ENCODE measurements around the gene CACNA1C.
A peak's percentile ranks its signal among the peaks of the same experiment; 100 is the strongest.

The CACNA1C gene

DNA sequence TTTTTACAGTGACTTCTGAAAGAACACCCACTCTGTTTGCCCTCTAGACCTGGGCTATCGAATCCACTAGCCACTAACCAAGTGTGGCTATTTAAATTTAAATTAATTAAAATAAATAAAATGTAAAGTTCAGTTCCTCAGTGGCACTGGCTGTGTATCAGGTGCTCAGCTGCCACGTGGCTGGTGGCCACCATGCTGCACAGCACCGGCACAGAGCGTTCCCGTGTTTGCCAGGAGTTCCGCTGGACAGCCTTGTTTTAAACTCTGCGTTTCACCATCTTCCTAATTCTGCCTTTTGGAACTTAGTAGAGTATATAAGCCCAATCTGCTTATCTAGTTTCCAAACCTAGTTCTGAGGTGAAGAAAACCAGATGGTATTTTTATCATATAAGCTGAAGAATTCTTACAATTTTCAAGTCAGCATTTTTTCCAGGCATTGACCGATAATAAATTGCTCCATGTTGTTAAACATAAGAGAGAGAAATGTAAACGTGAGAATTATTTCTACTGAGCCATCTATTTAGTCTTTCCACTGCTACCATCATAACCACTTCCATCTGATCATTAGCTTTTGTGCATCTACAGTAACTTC, 339.0 kb downstream of the CACNA1C start:
- TF ChIP-seq, protein P1, sequence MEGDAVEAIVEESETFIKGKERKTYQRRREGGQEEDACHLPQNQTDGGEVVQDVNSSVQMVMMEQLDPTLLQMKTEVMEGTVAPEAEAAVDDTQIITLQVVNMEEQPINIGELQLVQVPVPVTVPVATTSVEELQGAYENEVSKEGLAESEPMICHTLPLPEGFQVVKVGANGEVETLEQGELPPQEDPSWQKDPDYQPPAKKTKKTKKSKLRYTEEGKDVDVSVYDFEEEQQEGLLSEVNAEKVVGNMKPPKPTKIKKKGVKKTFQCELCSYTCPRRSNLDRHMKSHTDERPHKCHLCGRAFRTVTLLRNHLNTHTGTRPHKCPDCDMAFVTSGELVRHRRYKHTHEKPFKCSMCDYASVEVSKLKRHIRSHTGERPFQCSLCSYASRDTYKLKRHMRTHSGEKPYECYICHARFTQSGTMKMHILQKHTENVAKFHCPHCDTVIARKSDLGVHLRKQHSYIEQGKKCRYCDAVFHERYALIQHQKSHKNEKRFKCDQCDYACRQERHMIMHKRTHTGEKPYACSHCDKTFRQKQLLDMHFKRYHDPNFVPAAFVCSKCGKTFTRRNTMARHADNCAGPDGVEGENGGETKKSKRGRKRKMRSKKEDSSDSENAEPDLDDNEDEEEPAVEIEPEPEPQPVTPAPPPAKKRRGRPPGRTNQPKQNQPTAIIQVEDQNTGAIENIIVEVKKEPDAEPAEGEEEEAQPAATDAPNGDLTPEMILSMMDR (conservative IDR thresholded peaks at IDR 0.05; ENCODE audit: low read depth, low read length): no peak
- DNase-seq (ENCODE audit: low read depth): no peak
- H3K4me3 ChIP-seq (ENCODE audit: low read depth, low read length): no peak overlapping the region

DNA sequence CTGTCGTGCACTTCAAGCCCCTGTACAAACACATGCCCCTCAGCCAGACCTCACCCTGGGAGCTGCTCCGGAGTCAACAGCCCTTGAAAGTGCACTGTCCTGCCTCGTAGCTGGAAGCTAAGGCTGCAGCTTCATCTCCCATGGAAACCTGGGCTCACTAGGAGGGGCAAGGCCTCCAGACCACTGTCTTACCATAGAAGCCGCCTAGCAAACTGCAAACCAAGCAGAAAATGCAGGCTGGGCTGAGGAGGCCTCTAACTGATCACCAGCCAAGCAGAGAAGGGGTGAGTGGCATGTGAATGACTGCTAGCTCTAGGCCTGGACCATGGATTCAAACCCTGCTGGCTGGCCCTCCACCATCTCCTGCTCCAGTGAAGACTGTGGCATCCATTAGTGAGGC, 340.2 kb downstream of the CACNA1C start:
- TF ChIP-seq, protein P1 (conservative IDR thresholded peaks at IDR 0.05; ENCODE audit: low read depth, low read length): no peak
- H3K4me3 ChIP-seq (ENCODE audit: low read depth, low read length): no peak overlapping the region
- DNase-seq (ENCODE audit: low read depth): no peak

DNA sequence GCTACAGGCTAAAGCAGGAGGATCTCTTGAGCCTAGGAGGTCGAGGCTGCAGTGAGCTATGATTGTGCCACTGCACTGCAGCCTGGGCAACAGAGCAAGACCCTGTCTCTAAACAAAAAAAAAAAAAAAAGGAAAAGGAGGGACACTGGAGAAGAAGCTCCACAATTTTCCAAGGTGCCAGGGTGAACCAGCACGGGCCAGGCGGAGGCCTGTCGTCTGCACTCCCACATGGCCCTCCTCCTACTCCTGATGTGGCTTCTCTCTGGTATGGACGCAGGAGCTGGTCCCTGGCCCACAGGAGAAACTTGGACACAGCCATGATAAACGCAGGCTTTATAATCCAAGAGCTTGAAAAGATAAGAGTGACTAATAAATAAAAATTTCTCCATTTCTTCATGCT, 341.2 kb downstream of the CACNA1C start:
- no peak for DNase-seq (ENCODE audit: low read depth)
- TF ChIP-seq, protein P1 (conservative IDR thresholded peaks at IDR 0.05; ENCODE audit: low read depth, low read length): no peak
- H3K4me3 ChIP-seq (ENCODE audit: low read depth, low read length): no peak overlapping the region

DNA sequence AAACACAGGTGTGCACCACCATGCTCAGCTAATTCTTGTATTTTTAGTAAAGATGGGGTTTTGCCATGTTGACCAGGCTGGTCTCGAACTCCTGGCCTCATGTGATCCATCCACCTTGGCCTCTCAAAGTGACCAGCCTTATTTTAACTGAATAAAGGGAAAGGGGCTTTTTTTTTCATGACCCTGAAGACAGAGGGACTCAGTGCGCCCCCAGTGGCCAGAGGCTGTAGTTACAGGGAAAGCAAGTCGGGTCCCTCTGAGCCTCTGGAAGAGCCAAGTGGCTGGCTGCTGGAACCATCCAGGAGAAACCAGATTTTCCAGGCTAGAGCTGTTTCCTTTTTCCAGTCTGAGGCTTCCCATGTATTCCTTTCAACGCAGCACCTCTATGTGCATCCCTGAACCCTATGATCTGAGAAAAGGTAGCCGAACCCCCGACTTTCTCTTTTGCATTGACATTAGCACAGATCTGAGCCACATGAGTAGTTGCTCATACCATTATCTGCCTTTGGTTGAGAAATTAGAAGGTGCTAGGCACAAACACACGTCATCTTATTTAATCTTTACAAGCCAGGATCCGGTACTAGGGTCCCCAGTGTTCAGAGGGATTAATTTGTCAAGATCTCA, 342.7 kb downstream of the CACNA1C start:
- TF ChIP-seq, protein P1 (conservative IDR thresholded peaks at IDR 0.05; ENCODE audit: low read depth, low read length): peak; percentile 90
- peak; percentile 59 for DNase-seq (ENCODE audit: low read depth)
- H3K4me3 ChIP-seq (ENCODE audit: low read depth, low read length): no peak overlapping the region

DNA sequence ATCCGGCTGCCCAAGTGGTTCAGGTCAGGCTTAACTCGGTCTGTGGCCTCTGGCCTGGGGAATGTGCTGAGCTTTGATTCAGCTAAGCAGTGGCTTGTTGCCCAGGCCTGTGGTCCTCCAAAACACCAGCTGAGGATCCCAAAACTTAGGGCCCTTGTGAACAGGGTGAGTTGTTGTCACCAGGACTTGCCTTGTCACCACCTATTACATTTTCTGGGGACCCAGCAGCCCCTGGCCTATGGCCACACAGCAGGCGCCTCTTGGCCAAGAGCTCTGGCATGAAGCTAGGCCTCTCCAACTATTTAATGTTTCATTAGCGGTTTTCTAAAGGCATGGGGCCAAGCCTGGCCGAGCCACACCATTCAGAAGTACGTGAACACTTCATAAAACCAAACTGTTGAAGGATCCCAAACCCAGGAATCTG, 343.7 kb downstream of the CACNA1C start:
- no peak for DNase-seq (ENCODE audit: low read depth)
- TF ChIP-seq, protein P1 (conservative IDR thresholded peaks at IDR 0.05; ENCODE audit: low read depth, low read length): no peak
- H3K4me3 ChIP-seq (ENCODE audit: low read depth, low read length): no peak overlapping the region

DNA sequence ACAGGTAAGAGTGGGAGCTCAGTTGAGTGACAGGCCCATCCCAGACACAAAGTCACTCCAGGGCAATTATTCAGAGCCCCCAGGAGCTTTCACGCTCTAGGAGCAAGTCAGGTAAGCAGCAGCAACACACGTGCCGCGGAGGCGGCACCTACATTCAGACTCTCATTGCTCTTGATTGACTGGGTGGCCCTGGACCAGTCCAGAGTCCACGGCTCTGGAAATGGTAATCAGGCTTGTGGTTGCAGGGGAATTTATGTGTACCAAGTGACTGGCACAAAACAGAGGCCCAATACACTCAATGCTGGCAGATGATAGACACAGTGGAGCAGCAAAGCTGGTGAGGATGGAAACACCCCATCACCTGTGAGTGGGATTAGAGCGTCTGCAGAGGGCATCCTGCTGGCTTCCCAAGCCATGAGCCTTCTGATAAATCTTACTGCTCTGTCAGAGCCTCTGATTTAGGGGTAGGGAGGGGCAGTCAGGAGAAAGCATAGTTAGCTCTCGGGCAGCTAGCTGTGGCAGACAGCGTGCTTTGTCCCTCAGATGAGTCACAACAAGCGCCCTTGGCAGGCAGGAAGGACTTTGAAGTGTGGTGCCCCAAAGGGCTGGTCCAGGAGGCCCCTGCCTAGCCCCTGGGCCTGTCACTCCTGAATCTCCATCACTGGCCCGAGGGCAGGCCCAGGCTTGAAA, 344.7 kb downstream of the CACNA1C start:
- TF ChIP-seq, protein P1 (conservative IDR thresholded peaks at IDR 0.05; ENCODE audit: low read depth, low read length): no peak
- no peak for DNase-seq (ENCODE audit: low read depth)
- H3K4me3 ChIP-seq (ENCODE audit: low read depth, low read length): no peak overlapping the region

Data from choroid plexus epithelial cell (primary cell).